Hematopoietic multipotent progenitor cell treated with erythropoietin and hydrocortisone succinate and interleukin-3 and kit ligand, for 17 days (in vitro differentiated cells): ENCODE data around the gene LPP.

Source experiments
- DNase-seq: peaks from one replicate; pipeline ENCODE4 v3.0.0-alpha.2; 2015; ENCODE audit warnings: low spot score

LPP gene

DNA sequence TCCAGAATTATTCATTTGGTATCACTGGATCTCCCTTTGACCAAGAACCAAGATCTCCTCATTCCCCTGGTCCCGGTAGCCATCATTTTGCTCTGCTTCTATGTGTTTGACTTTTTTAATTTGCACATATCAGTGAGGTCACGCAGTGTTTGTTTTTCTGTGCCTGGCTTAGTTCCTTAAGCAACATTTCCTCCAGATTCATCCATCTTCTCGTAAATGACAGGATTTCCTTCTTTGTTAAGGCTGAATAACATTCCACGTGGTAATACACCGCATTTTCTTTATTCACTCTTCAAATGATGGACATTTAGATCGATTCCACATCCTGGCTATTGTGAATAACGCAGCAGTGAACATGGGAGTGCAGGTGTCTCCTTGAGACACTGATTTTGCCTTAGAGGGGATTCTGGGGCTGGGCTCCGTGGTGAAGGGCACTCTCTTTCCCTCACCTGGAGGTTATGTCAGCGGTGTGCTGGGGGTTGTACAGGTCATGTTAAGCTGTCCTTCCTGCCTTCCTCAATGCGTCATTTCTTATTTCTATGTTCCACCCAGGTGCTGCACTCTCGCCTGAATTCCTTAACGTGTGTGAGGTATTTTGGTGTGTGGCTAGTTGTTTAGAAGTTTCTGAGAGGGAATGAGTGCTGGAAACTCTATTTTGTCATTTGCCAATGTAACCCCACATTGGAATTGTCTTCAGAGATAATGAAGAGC is 212.2 kb downstream of the LPP start:
- no peak for DNase-seq

DNA sequence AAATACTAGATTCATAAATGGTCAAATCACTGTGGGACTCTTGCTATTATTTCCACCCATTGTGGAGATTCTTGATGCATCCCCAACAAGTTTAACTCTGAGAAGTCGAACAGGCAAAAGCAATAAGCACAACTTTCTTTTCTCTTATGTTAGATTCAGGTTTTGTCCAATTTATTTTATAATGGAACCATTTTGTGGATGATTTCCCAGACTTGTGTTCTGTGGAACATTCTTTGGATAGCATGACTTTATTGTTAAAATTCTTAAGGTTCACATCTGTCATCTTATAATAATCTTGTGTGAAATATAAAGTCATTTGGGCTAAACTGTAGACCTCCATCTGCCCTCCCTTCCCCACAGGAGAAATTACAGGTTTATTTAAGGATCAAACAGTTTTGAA is 213.7 kb downstream of the LPP start:
- DNase-seq: no peak

DNA sequence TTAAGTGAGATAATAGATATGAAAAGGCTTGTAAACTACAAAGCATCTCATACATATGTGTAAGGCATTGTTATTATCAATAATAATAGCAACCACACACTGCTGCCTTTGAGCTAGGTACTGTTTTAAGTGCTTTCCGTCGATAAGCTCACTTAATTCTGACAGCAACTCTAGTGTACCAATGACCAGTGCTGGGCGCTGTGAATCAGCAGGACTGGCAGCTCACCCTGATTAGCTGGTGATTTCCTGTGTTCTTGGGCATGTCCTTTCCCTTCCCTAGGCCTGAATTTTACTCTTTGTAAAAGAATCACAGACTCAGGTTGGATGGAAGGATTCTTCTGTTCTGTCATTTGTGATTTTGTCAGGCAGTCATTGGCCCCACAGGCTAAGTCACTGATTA is 215.6 kb downstream of the LPP start:
- no peak for DNase-seq

DNA sequence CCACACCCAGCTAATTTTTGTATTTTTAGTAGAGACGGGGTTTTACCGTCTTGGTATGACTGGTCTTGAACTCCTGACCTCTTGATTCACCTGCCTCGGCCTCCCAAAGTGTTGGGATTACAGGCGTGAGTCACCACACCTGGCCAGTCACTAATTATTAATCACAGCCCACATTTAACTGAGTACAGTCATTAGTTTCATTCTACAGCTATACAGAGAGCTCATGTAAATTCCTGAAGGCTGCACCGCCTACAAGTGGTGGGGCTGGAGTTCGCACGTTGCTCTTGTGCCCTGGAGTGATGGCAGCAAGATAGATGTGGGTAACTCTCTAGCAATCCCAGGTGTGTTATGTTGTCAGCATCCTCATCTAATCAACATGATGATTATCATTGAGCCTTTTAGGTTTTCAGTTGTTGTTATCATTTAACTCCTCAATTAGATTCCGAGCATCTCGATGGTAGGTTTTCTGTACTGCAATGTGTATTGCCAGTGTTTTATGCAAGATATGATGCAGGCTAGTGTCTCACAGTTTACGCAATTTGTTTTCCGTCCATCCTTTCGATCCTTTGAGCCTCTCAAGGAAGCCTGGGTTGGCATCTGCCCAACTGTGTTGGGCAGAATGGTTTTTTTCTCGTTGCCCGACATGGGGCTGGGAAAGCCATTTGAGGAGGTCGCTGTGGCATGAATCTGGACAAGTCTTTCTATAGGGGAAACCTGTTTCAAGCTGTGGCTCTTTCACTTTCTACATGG is 216.3 kb downstream of the LPP start:
- DNase-seq: no peak

DNA sequence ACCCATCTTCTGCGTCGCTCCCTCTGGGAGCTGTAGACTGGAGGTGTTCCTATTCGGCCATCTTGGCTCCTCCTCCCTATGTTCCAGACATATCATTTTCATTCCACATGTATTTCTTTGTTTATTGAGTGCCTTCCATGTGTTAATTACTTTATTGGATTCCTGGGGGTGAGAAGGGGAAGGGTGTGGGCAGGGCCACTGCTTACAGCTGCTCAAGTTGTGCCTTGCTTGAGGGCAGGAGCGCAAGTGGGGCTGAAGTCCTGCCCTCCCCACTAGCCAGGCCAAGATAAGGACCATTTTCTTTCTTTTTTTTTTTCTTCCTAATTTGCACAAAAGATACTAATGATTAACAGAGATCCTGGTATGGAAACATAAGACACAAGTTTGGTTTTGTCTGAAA is 224.8 kb downstream of the LPP start:
- no peak for DNase-seq

DNA sequence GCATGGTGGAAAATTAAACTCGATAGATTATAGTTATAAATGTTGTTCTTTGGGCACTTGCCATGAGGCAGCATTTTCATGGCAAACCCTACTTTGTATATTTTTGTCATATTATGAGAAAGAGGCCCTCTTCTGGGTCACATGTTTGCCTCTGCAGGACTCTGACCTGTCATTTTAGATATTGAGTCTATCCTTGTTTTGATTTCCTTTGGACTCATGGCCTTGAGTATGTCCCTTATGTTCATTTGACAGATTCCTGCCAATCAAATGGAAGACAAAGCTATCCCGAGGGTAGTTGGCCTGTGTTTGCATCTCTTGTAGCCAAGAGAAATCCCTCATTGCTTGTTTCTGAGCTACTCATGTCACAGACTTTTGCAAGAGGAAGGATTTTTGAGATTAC is 226.3 kb downstream of the LPP start:
- no peak for DNase-seq

DNA sequence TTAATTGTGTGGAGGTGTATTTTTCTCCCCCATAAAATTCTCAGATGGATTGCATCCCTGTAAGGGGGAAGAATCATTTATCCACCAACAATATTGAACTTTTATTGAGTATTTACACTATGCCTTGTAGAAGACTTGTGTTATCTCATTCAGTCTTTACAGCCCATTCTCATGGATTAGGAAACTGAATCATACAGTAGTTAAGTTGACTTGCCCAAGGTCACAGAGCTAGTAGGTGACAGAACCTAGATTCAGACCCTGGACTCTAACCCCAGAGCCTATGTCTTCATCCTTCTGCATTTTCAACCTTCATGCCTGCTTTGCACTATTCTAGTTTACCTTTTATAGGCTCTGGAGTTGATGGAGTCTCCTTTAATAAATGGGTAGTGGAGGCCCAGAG is 226.8 kb downstream of the LPP start:
- DNase-seq: no peak

DNA sequence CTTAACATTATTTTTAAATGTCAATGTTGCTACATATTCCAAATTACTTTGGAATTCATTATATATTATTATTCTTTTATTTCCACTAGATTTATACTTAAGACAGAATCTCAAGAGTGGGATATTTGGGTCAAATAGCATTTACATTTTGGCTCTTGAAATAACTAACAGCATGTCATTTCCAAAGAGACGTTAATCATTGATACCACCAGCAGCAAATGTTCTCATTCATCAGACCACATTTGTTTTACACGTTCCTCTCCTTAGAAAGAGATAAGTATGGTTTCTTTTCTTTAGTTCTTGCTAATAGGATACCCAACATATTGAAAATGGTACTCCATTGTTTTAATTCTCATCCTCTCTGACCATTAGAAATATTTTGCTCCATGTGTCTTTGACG is 229.8 kb downstream of the LPP start:
- DNase-seq: no peak

DNA sequence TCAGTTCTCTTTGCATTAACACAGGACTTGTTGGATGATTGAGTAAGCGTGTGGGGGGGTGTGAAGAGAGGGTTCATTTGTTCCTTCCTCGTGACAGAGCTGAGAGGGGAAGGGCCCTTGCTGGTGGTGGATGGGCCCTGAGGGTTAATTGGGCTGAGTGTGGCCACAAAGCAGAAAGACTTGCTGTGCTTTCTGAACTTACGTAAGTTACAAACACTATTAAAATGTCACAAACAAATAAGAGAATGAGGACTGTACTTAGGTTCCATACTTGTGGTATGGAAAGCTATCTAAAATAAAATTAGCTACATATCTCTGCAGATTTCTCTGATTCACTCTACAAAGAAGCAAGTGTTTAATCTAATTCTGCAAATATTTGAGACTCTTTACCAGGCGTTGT is 231.3 kb downstream of the LPP start:
- no peak for DNase-seq

DNA sequence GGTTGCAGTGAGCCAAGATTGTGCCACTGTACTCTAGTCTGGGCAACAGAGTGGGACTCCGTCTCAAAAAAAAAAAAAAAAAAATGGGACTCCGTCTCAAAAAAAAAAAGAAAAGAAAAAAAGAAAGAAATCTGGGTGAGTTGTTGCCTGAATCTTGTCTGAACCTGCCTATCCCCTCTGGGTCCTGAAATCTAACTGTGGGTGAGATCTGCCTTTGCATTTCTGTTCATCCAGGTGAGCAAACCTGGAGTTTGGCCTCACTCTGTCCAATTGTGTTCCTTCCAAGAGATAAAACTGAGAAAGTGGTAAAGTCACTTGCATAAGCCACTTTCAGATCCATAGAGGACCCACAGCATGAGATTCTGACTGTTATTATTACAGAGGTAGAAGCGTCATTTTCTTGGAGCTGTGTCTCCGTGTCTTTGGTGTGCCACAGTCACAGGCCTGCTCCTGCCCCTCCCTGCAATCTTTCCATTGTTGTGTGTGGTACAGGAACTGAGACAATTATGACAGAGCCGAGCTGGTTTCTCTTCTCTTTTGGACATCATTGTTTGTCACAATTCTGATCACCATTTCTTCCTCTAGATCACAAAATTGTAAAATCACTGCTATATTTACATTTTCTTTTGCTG is 235.9 kb downstream of the LPP start:
- no peak for DNase-seq

DNA sequence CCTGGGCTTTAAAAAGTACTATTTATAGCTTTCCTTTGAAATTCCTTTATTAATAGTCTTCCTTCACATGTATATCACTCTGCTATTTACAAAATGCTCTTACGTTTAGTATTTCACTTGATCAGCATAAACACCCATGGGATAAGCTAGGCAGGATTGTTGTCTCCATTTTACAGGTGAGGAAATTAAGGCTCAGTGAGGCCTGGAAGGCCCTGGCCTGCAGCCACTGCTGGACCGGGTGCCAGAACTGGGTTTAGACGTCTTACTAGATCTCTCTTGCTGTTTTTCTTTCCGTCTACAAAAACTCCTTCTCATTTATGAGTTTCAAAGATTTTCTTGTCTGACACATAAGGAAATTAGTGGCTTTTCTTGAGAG is 236.4 kb downstream of the LPP start:
- no peak for DNase-seq

DNA sequence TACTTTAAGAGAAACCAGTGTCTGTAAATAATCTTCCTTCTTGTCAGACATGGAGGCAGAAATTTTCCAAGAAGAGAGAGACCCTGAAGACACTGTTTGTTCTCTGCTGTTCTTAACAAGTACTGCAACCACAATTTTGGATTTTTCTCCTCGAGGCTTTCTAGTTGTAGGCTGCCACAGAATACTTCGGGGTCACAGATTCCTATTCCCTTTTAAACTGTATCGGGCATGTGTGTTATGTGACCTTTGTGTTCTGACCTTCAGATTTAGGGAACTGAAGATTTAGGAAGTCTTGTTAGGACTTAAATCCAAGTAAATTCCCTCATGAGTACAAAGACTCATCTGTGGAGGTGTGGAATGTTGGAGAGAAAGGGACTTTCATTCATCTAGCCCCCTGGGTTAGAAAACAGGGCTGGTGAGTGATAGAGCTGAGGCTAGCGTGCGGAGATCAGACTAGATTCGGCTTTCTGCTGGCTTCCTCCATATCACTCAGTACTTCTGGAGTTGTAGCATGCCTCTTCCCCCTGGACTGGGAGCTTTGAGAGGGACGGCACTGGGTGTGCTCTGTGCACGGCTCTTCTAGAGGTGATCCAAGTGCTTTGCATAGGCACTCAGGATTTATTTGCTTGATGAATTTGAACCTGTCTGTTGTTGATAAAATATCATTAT is 237.0 kb downstream of the LPP start:
- no peak for DNase-seq

DNA sequence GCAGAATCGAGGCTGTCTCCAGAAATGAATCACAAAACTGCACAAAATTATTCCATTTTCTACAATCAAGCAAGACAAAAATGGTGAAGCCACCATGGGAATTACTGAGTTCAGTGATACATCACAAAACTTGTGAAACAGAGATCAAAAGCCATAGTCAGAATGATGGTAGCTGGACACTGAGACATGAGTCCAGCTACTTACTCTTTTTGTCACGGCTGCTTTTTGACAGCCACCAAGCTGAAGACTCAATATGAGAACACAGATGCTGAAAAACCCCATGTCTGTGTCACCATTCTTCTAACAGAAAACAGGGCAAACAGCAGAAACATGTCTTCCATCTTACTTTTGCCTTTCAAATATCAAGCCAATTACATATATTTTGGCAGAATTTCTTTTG is 237.6 kb downstream of the LPP start:
- no peak for DNase-seq

DNA sequence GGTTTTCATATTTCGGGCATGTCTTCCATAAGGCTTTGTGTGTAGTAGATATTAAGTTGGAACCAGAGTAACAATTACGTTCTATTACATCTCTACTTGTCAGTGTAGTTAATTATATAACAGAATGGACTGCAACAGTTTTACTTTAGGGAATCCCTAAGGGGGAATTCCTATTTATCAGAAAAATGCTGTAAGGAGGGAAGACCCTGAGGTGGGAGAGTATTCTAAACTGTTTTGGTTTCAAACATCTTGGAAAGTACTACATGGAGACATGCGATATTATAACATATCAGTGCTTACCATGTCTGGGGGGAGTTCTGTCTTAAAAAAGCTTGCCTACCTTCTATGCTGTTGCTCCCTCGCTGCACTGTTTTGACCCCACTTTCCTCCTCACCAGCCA is 238.1 kb downstream of the LPP start:
- no peak for DNase-seq

DNA sequence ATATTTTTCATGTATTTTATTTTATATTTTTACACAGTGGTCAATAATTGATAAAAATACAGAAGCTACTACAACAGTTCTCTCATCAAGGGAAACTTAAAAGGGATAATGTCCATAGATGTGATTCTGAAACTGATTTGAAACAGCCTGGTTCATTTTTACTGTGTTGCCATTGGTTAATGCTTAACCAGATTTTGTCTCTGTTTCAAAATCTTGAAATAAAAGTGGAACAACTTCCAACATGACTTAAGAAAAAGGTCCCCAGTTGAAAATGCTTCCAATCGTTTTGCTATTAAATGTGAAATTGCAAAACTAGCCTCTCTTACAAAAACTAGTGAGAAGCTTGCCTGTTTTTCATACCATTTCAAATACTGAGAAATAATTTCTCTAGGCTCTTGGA is 240.7 kb downstream of the LPP start:
- DNase-seq: no peak

DNA sequence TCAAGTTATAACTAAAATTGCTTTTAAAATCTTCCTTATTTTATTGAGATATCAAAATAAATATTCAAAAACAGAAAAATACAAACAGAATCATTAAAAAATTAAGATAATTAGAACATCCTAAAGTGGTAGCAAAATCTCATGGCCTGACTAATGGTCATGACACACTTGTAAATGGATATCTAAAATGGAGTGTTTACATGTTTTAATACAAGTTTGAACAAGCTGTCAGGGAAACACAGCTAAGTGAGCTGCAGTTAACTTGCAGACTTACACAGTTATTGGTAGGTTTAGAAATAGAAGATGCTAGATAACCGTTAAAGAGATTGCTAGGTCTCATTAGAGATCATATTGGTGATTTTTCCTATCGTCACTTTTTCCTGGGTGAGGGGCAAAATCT is 242.3 kb downstream of the LPP start:
- DNase-seq: no peak

DNA sequence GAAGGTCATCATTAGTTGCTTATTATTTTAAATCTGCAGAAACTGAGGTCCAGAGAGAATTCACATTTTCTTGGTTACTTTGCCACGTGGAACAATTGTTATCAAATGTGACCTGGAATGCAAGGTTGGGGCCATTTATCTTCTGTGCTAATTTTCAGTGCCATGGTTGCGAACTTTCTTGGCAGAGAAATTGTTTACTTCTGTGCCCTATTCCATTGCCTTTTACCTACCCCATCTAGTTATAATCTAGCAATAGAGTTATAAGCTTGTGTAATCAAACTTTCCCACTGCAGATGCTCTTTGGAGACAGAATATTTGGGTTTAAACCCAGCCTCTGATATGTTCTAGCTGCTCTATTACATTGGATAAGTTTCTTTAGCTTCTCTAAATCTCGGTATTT is 242.9 kb downstream of the LPP start:
- no peak for DNase-seq

DNA sequence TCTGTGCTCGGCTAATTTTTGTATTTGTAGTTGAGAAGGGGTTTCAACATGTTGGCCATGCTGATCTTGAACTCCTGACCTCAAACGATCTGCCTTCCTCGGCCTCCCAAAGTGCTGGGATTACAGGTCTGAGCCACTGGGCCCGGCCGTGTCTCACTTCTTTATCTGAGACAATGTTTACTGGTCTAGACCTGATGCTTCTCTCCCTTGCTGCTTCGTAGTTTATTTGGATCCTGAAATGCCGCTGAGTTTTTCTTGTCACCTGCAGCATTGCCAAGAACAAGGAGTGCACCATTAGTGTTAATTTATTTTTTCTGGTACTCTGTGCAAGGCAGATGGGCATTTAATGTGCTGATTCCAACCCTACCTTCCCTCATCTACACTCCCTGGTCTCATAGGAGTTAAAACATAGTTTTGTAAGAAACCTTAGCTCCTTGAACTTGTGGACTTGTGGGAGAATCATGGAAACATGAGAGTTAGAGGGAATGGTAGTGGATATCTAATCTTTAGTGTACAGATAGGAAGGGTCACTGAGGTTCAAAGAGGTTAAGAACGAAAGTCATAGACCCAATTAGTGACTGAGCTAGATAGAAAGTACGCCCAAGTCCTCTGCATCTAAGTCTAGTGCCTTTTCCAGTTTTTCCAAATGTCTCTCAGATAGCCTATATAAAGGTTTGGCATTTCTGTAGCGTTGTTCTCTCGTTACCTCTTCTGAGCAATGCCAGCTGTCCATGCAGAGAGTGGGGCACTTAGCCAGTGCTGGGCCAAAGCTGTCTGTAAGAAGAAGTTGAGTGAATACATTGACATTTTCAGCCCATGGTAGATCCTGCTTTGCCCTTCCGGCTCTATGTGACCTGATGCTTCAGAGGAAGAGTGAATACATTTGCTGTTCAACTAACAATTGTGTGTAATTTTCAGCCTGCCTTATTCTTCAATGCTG is 244.1 kb downstream of the LPP start:
- no peak for DNase-seq

DNA sequence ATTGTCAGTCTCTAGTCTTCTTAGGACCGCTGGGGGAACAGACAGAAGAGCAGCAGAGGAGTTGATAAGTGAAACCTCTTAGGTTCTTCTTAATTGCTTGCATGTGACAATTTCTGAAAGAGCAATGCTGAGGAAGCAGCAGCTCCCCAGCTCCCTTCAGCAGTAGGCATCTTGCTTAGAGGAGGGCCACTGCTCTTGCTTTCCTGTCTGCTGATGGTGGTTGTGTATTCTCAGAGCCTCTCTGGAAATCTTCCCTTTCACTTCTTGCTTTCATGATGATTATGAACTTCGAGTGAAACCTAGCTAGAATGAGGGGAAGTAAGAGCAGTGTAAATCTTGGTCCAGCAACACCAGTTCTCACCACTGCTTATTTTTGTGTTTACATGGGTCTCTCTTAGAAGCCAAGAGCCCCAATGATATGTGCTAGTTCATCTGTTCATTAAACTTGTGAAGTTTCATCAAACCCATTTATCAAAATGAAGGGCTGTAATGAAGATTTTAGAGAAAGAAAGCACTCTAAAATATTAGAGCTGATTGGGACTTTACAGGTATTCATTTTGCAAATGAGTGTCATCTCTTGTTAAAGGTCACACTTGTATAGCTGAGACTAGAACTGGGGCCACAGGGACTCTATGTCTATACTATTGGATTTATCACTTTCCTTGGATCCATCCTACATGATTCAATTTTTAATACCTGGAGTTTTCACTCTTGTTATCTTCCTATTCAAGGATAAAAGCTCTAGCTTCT is 246.7 kb downstream of the LPP start:
- no peak for DNase-seq

DNA sequence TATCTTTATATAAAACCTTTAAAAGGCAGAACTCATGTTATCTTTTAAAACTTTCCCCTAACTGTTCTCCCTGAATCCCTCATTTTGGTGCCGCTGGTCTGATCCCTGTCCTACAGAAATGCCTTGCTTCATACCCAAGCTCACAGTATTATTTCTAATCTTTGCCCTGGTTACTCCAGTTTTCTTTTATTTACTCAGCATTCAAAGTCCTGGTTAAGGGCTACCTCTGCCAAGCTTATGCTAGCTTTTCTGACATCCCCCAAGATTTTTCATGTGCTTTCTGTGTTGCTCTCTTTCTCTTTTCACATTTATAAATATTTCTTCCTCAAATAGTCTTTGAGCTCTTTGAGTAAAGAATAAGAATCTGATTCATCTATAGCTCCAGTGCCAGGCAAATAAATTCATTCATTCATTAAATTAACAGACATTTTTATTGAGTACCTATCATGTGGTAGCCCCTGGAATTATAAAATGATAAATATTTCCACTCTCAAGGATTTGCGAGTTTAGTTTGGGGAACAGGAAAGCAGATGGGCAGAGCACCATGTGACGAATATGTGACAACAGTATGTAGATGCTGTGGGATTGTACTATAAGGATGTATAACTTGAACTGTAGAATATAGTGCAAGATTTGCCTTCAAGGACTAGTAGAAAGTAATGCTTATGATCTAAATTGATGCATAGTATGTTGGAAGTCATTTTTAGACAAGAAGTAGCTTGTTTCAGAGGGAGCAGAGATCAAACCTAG is 247.5 kb downstream of the LPP start:
- no peak for DNase-seq
